GM12878 (cell line): Measurements from ENCODE around the gene IFIT3. TPM values are rescaled to one million over a fixed set of nuclear protein-coding genes. Genes with fewer than 3 reads are reported as not detected.

Experiments
- ATAC-seq: fragments of 200-7000 bp; cut with Tn5 transposase; 3 replicates; pipeline ENCODE4 v1.9.1; 2020; ENCODE audit warnings: mild to moderate bottlenecking, moderate library complexity
- BruUV-seq: library from RNA; stranded (reverse); fragments of 400-500 nt; replicated peaks from 2 replicates; lab custom pipeline; 2021; lab: Mats Ljungman, UMichigan
- CTCF ChIA-PET: fragments of 300-600 bp; sonication (Branson Sonifier 250); formaldehyde crosslinking; extraction: SDS; loops from one replicate; lab custom pipeline; 2021; ENCODE audit warnings: inconsistent platforms; lab: Yijun Ruan, JAX
- POLR2A ChIA-PET: fragments of 350-600 bp; formaldehyde crosslinking; extraction: SDS; loops from one replicate; lab custom pipeline; 2021; ENCODE audit warnings: inconsistent platforms; lab: Charles Lee
- RAD21 ChIA-PET: fragments of 300-600 bp; sonication (Branson Sonifier 250); formaldehyde crosslinking; loops from one replicate; lab custom pipeline; 2023; ENCODE audit warnings: antibody characterized with exemption; ENCODE audit not compliant: unreplicated experiment; lab: Charles Lee
- SMC1A ChIA-PET: fragments of 300-600 bp; sonication (Branson Sonifier 250); formaldehyde crosslinking; loops from one replicate; lab custom pipeline; 2023; ENCODE audit not compliant: unreplicated experiment, uncharacterized antibody; lab: Charles Lee
- DNase-seq: peaks from one replicate; pipeline ENCODE4 v3.0.0-alpha.2; 2011; ENCODE audit warnings: low read depth, low spot score
- FAIRE-seq: peaks from 3 replicates; lab custom pipeline; 2011; peaks lifted over from hg19 to GRCh38; lab: Jason Lieb, UNC
- H2AFZ ChIP-seq: 2 replicates; pipeline ENCODE4 v1.6.0; 2011; ENCODE audit warnings: low read depth, low read length, control low read depth; ENCODE audit not compliant: control insufficient read depth
- H3K27ac ChIP-seq: 2 replicates; pipeline ENCODE4 v1.5.1; 2011; ENCODE audit warnings: control low read depth; ENCODE audit not compliant: control insufficient read depth, insufficient read depth
- H3K27me3 ChIP-seq, 2 experiments: replicated peaks in 1 of 2; 2 replicates each; pipeline versions ENCODE4 v1.6.0 to v1.6.1; 2011; ENCODE audit warnings: low read length in 1 of 2; ENCODE audit not compliant: control insufficient read depth in 2 of 2, insufficient read depth in 2 of 2
- H3K36me3 ChIP-seq, 2 experiments: 2 replicates each; pipeline ENCODE4 v1.5.1; 2011; ENCODE audit warnings: low read length in 1 of 2; ENCODE audit not compliant: control insufficient read depth in 2 of 2, insufficient read depth in 2 of 2
- H3K4me1 ChIP-seq: 2 replicates; pipeline ENCODE4 v1.6.1; 2011; ENCODE audit warnings: mild to moderate bottlenecking, low read length, moderate library complexity, mixed read lengths; ENCODE audit not compliant: control insufficient read depth, insufficient read depth
- H3K4me2 ChIP-seq: 2 replicates; pipeline ENCODE4 v1.6.0; 2011; ENCODE audit warnings: control low read depth; ENCODE audit not compliant: control insufficient read depth, insufficient read depth
- H3K4me3 ChIP-seq: fragments of 200-600 bp; sonication (generic); 2 replicates; pipeline ENCODE4 v1.5.1; 2016
- H3K79me2 ChIP-seq: 2 replicates; pipeline ENCODE4 v1.6.0; 2011; ENCODE audit warnings: low read length; ENCODE audit not compliant: control insufficient read depth, insufficient read depth
- H3K9ac ChIP-seq: 2 replicates; pipeline ENCODE4 v1.8.0; 2011; ENCODE audit warnings: low read length, control low read depth, mixed read lengths; ENCODE audit not compliant: control insufficient read depth, insufficient read depth
- H3K9me3 ChIP-seq: replicated peaks from 3 replicates; pipeline ENCODE4 v1.5.1; 2011; ENCODE audit warnings: mild to moderate bottlenecking, low read length; ENCODE audit not compliant: control insufficient read depth, insufficient read depth
- H4K20me1 ChIP-seq: 2 replicates; pipeline ENCODE4 v1.6.0; 2011; ENCODE audit not compliant: control insufficient read depth, insufficient read depth
- MTA3 ChIP-seq: IDR thresholded peaks from 2 replicates; pipeline ENCODE4 v1.6.1; 2012; ENCODE audit warnings: low read length, inconsistent platforms, borderline replicate concordance
- NFIC ChIP-seq: IDR thresholded peaks from 2 replicates; pipeline ENCODE4 v1.6.1; 2012; ENCODE audit warnings: low read depth, mild to moderate bottlenecking, inconsistent platforms, low read length, moderate library complexity
- NFYB ChIP-seq: IDR thresholded peaks from 2 replicates; pipeline ENCODE4 v1.6.1; 2011; ENCODE audit warnings: low read depth, mild to moderate bottlenecking, low read length, improper control_type of control experiment, moderate library complexity; ENCODE audit not compliant: insufficient read depth
- NR2C1 ChIP-seq: fragments of 450-650 bp; IDR thresholded peaks from 2 replicates; pipeline ENCODE4 v1.6.1; 2017; ENCODE audit warnings: antibody characterized with exemption, mild to moderate bottlenecking, moderate library complexity
- NR2F1 ChIP-seq: fragments of 450-650 bp; conservative IDR thresholded peaks from 2 replicates; pipeline ENCODE4 v1.6.1; 2017; ENCODE audit warnings: mild to moderate bottlenecking
- NRF1 ChIP-seq: conservative IDR thresholded peaks from 2 replicates; pipeline ENCODE4 v1.6.1; 2011; ENCODE audit warnings: mild to moderate bottlenecking, low read depth, low read length, improper control_type of control experiment
- POU2F2 ChIP-seq: IDR thresholded peaks from 3 replicates; pipeline ENCODE4 v1.6.1; 2011; ENCODE audit warnings: low read depth, mild to moderate bottlenecking, low read length, borderline replicate concordance
- RCOR1 ChIP-seq: conservative IDR thresholded peaks from 2 replicates; pipeline ENCODE4 v1.6.1; 2012; ENCODE audit warnings: low read depth, low read length, improper control_type of control experiment
- SIN3A ChIP-seq: IDR thresholded peaks from 2 replicates; pipeline ENCODE4 v1.6.1; 2012; ENCODE audit warnings: low read depth, low read length, improper control_type of control experiment
- ZSCAN29 ChIP-seq: fragments of 450-650 bp; IDR thresholded peaks from 2 replicates; pipeline ENCODE4 v1.6.1; 2017; ENCODE audit warnings: mild to moderate bottlenecking, moderate library complexity
- WGBS: methylation state at CpG from one replicate; pipeline ENCODE4 v1.1.6; 2016; ENCODE audit warnings: low lambda C conversion rate; ENCODE audit not compliant: insufficient replicate concordance, insufficient coverage; ENCODE audit errors: missing lambda C conversion rate; 5-methylcytosine and 5-hydroxymethylcytosine counted together
- in situ Hi-C: fragments of 300-500 bp; cut with MboI; formaldehyde crosslinking; loops from 9 replicates; pipeline ENCODE4 v1.14.3; 2018; ENCODE audit warnings: mixed read lengths
- intact Hi-C: fragments of 100-400 bp; cut with micrococcal nuclease; formaldehyde crosslinking; loops from one replicate; pipeline ENCODE4 v1.14.2; 2022; ENCODE audit not compliant: unreplicated experiment
- polyA plus RNA-seq, 11 experiments: library from polyadenylated mRNA; depleted of rRNA in 4 of 11; unstranded in 6 of 11; stranded (reverse) in 5 of 11; fragments of >200 nt; fragmentation: Nextera tagmentation in 4 of 11; fragmentation: Illumina TruSeq in 1 of 11; extraction: Ambion mirVana in 4 of 11; extraction: Trizol in 1 of 11; gene quantifications; 1 replicate in 1 of 11; 2 replicates in 10 of 11; pipeline versions ENCODE4 v1.2.1 to v1.2.3, GENCODE V29; 2011 to 2016; ENCODE audit warnings: inconsistent platforms in 2 of 11, missing spikeins in 2 of 11, low read depth in 1 of 11
- total RNA-seq, 4 experiments: library from RNA; depleted of rRNA in 3 of 4; stranded (reverse); fragments of >200 nt in 3 of 4; fragmentation: Illumina TruSeq in 1 of 4; extraction: Trizol in 1 of 4; gene quantifications; 2 replicates each; pipeline versions ENCODE4 v1.2.1 to v1.2.3, GENCODE V29; 2013 to 2021
- TF ChIP-seq, protein P1 (sequence below): fragments of 450-650 bp; IDR thresholded peaks from 2 replicates; pipeline ENCODE4 v1.6.1; 2016; ENCODE audit warnings: mild to moderate bottlenecking, moderate library complexity, borderline replicate concordance
- TF ChIP-seq, protein P2 (sequence below): IDR thresholded peaks from 2 replicates; pipeline ENCODE4 v1.6.1; 2012; ENCODE audit warnings: low read length, inconsistent platforms
- TF ChIP-seq, protein P3 (sequence below): fragments of 450-650 bp; formaldehyde crosslinking; IDR thresholded peaks from 2 replicates; pipeline ENCODE4 v1.4.0; 2020; ENCODE audit warnings: mild to moderate bottlenecking, moderate library complexity

Gene IFIT3
- total and polyA plus RNA-seq, 10 of the 15 experiments (the other 5 are each of a cell fraction or from before 2014, with no cell fraction given), result 27.0 to 70.2 (median 51.1) TPM

DNA sequence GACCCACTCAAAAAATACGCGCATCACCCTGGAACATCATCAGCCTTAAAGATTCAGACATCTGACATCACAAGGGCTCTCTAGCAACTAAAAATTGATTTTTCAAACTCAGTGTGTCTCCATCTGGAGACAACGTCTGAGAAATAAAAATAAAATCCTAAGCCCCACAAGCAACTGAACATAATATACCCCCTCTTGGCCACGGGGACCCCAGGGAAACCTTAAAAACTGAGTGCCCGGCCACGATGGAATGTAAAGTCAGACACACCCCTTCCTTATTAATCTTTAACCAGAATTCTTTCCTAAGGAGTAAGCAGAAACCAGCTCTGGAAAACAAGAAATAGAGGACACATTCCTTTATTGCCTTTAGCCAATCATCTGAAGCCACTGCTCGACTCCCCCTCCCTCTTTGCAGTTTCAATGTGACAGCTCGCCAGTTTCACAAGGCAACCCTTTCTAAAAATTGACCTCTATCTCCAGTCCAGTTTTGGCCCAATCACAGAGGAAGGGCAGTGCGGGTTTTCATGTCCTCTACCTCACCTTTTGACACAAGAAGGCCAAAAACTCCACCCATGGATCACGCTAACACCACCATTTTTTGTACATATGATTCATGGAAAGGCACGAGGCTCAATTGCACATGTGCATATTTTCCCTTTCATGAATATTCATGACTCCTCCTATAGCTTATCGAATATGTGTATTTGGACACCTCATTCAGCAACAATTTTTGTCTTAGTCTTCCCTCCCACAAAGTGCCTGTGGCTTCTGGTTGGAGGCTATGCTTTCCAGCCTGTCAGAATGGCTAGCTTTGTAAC lies 24.2 kb downstream of the IFIT3 start:
- intact Hi-C loops (loop anchor here (1.0 kb wide), 1 partner anchor 17 kb away; no protein-coding TSS in a partner anchor), in situ Hi-C loops (no loop called here)
- no peaks in the 10 kb centered on the region for H3K9me3 ChIP-seq
- peak overlapping the region; percentile 81 for H3K4me2 ChIP-seq
- no peaks in the 10 kb centered on the region for H4K20me1 ChIP-seq
- ChIA-PET RAD21 (interaction anchor here (0.9 to 3.1 kb wide), 6 partner anchors 11 to 109 kb away, joined by 3 to 38 read pairs (median 8); partner anchors contain the start of gene IFIT2), CTCF (interaction anchor here (0.8 to 3.5 kb wide), 7 partner anchors 11 to 67 kb away, joined by 3 to 34 read pairs (median 5); partner anchors contain the start of gene IFIT2), POLR2A (interaction anchor here (0.5 to 1.4 kb wide), 8 partner anchors 10 to 351 kb away, joined by 3 to 6 read pairs (median 4); partner anchors contain the start of gene IFIT5), SMC1A (interaction anchor here (0.6 to 8.3 kb wide), 10 partner anchors 9 to 134 kb away, joined by 3 to 97 read pairs (median 4); no protein-coding TSS in a partner anchor)
- 47% methylated on average over 12 of the region's 12 CpGs for WGBS
- H3K9ac ChIP-seq, result no peak overlapping the region
- H3K27ac ChIP-seq, result peak overlapping the region; percentile 51
- ATAC-seq (peak; percentile 84), DNase-seq (no peak), FAIRE-seq (peak; percentile 80)
- no peaks in the 10 kb centered on the region for H3K79me2 ChIP-seq
- no peak overlapping the region; the same call in 1 of the 2 replicates for H2AFZ ChIP-seq
- peaks cover 44% of the 10 kb centered on the region for H3K4me1 ChIP-seq
- H3K27me3 ChIP-seq, result no peaks in the 10 kb centered on the region
- no peak overlapping the region for H3K4me3 ChIP-seq
- no peaks in the 10 kb centered on the region for H3K36me3 ChIP-seq
- BruUV-seq, result no TSS peak
- TF ChIP-seq MTA3, result 0 out of 2 replicates have a peak, but pooled peaks have one; percentile 72
- peak; percentile 78 for TF ChIP-seq NFYB
- no peak for TF ChIP-seq SIN3A
- TF ChIP-seq NR2F1, result peak; percentile 60; the same call in 1 of the 2 replicates
- TF ChIP-seq, protein P1, sequence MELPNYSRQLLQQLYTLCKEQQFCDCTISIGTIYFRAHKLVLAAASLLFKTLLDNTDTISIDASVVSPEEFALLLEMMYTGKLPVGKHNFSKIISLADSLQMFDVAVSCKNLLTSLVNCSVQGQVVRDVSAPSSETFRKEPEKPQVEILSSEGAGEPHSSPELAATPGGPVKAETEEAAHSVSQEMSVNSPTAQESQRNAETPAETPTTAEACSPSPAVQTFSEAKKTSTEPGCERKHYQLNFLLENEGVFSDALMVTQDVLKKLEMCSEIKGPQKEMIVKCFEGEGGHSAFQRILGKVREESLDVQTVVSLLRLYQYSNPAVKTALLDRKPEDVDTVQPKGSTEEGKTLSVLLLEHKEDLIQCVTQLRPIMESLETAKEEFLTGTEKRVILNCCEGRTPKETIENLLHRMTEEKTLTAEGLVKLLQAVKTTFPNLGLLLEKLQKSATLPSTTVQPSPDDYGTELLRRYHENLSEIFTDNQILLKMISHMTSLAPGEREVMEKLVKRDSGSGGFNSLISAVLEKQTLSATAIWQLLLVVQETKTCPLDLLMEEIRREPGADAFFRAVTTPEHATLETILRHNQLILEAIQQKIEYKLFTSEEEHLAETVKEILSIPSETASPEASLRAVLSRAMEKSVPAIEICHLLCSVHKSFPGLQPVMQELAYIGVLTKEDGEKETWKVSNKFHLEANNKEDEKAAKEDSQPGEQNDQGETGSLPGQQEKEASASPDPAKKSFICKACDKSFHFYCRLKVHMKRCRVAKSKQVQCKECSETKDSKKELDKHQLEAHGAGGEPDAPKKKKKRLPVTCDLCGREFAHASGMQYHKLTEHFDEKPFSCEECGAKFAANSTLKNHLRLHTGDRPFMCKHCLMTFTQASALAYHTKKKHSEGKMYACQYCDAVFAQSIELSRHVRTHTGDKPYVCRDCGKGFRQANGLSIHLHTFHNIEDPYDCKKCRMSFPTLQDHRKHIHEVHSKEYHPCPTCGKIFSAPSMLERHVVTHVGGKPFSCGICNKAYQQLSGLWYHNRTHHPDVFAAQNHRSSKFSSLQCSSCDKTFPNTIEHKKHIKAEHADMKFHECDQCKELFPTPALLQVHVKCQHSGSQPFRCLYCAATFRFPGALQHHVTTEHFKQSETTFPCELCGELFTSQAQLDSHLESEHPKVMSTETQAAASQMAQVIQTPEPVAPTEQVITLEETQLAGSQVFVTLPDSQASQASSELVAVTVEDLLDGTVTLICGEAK, result no peak
- TF ChIP-seq ZSCAN29, result no peak
- peak; percentile 78; the same call in 2 of the 3 replicates for TF ChIP-seq POU2F2
- TF ChIP-seq, protein P2, sequence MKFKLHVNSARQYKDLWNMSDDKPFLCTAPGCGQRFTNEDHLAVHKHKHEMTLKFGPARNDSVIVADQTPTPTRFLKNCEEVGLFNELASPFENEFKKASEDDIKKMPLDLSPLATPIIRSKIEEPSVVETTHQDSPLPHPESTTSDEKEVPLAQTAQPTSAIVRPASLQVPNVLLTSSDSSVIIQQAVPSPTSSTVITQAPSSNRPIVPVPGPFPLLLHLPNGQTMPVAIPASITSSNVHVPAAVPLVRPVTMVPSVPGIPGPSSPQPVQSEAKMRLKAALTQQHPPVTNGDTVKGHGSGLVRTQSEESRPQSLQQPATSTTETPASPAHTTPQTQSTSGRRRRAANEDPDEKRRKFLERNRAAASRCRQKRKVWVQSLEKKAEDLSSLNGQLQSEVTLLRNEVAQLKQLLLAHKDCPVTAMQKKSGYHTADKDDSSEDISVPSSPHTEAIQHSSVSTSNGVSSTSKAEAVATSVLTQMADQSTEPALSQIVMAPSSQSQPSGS, result peak; percentile 51; the same call in 1 of the 2 replicates
- TF ChIP-seq, protein P3, sequence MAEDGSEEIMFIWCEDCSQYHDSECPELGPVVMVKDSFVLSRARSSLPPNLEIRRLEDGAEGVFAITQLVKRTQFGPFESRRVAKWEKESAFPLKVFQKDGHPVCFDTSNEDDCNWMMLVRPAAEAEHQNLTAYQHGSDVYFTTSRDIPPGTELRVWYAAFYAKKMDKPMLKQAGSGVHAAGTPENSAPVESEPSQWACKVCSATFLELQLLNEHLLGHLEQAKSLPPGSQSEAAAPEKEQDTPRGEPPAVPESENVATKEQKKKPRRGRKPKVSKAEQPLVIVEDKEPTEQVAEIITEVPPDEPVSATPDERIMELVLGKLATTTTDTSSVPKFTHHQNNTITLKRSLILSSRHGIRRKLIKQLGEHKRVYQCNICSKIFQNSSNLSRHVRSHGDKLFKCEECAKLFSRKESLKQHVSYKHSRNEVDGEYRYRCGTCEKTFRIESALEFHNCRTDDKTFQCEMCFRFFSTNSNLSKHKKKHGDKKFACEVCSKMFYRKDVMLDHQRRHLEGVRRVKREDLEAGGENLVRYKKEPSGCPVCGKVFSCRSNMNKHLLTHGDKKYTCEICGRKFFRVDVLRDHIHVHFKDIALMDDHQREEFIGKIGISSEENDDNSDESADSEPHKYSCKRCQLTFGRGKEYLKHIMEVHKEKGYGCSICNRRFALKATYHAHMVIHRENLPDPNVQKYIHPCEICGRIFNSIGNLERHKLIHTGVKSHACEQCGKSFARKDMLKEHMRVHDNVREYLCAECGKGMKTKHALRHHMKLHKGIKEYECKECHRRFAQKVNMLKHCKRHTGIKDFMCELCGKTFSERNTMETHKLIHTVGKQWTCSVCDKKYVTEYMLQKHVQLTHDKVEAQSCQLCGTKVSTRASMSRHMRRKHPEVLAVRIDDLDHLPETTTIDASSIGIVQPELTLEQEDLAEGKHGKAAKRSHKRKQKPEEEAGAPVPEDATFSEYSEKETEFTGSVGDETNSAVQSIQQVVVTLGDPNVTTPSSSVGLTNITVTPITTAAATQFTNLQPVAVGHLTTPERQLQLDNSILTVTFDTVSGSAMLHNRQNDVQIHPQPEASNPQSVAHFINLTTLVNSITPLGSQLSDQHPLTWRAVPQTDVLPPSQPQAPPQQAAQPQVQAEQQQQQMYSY, result no peak
- no peak for TF ChIP-seq NR2C1
- TF ChIP-seq NRF1, result no peak
- TF ChIP-seq RCOR1, result no peak
- peak; percentile 61 for TF ChIP-seq NFIC
